ENCODE results near the gene PASD1. TPM values are rescaled to one million over a fixed set of nuclear protein-coding genes. Genes with fewer than 3 reads are reported as not detected.

PASD1 gene
- total RNA-seq, 3 donors from 2014 or later, result not detected

DNA sequence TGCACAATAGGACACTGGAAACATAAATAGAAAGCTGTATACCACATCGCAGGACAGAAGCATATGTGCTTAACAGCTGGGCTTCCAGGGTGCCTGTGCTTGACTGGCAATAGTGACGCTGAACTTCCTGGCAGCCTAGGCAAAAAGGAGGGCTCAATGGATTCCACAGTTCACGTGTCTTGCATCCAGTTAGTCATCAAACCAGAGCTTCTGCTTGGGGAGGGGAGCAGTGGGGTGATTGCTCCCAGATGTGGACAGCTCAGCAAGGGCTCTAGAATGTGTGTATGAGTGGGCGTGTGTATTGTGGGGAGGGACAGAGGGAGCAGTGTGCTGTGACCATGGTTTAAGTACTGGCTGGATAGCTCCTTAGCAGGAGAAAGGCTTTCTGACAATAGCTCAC is 134.0 kb downstream of the PASD1 start:
- ATAC-seq, result peak; percentile 29
- Histone ChIP-seq H3K4me1 (ENCODE audit: low read depth) (no peaks in the 10 kb centered on the region), H3K36me3 (ENCODE audit: low read depth) (no peaks in the 10 kb centered on the region), H3K9me3 (no peaks in the 10 kb centered on the region), H3K4me3 (no peak overlapping the region)
- no peak for DNase-seq
- intact Hi-C loops (cut with DNase I, micrococcal nuclease), result no loop called here
- TF ChIP-seq, protein P1, sequence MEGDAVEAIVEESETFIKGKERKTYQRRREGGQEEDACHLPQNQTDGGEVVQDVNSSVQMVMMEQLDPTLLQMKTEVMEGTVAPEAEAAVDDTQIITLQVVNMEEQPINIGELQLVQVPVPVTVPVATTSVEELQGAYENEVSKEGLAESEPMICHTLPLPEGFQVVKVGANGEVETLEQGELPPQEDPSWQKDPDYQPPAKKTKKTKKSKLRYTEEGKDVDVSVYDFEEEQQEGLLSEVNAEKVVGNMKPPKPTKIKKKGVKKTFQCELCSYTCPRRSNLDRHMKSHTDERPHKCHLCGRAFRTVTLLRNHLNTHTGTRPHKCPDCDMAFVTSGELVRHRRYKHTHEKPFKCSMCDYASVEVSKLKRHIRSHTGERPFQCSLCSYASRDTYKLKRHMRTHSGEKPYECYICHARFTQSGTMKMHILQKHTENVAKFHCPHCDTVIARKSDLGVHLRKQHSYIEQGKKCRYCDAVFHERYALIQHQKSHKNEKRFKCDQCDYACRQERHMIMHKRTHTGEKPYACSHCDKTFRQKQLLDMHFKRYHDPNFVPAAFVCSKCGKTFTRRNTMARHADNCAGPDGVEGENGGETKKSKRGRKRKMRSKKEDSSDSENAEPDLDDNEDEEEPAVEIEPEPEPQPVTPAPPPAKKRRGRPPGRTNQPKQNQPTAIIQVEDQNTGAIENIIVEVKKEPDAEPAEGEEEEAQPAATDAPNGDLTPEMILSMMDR (IDR thresholded peaks at IDR 0.05), result no peak

- H3K4me3 ChIP-seq, result no peak overlapping the region
- no peaks in the 10 kb centered on the region for H3K36me3 ChIP-seq (ENCODE audit: low read depth)
- H3K9me3 ChIP-seq, result no peaks in the 10 kb centered on the region
- no peaks in the 10 kb centered on the region for H3K4me1 ChIP-seq (ENCODE audit: low read depth)
- DNase-seq (no peak), ATAC-seq (no peak)
- intact Hi-C loops (cut with DNase I, micrococcal nuclease), result no loop called here
- TF ChIP-seq, protein P1 (IDR thresholded peaks at IDR 0.05), result no peak
These were observed 135.0 kb downstream of the PASD1 start for GRCh38 chrX:151698485-151698884.

DNA sequence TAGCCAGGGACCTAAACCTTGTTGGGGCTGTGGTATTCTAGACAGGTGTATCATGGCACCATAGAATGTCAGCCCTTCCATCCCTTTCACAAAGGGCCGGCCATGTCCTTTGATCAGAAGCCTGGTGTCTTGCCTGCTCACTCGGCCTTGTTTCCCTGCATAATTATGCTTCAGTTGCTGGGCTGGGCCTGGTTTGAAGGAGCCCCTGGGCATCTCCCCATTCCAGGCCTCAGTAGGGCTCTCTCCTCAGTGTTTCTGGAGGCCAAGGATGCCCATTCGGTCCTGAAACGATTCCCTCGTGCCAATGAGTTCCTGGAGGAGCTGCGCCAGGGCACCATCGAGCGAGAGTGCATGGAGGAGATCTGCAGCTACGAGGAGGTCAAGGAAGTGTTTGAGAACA is 136.3 kb downstream of the PASD1 start:
- Histone ChIP-seq H3K4me1 (ENCODE audit: low read depth) (no peaks in the 10 kb centered on the region), H3K4me3 (no peak overlapping the region), H3K36me3 (ENCODE audit: low read depth) (no peaks in the 10 kb centered on the region), H3K9me3 (no peaks in the 10 kb centered on the region)
- no peak for DNase-seq
- intact Hi-C loops (cut with DNase I, micrococcal nuclease), result no loop called here
- TF ChIP-seq, protein P1 (IDR thresholded peaks at IDR 0.05), result no peak
- no peak for ATAC-seq

DNA sequence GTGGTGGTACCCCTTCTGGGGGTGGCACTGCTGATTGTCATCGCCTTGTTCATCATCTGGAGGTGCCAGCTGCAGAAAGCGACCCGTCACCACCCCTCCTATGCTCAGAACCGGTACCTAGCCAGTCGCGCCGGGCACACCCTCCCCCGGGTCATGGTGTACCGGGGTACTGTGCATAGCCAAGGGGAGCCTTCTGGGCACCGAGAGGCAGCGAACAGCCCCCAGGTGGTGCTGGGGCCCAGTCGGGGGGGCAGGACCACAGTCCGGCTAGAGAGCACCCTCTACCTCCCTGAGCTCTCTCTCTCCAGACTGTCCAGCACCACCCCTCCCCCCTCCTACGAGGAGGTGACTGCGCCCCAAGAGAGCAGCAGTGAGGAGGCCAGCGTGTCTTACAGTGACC is 137.1 kb downstream of the PASD1 start:
- TF ChIP-seq, protein P1 (IDR thresholded peaks at IDR 0.05), result no peak
- DNase-seq (no peak), ATAC-seq (no peak)
- Histone ChIP-seq H3K36me3 (ENCODE audit: low read depth) (no peaks in the 10 kb centered on the region), H3K4me3 (no peak overlapping the region), H3K9me3 (no peaks in the 10 kb centered on the region), H3K4me1 (ENCODE audit: low read depth) (no peaks in the 10 kb centered on the region)
- intact Hi-C loops (cut with DNase I, micrococcal nuclease), result no loop called here

- Histone ChIP-seq H3K4me1 (ENCODE audit: low read depth) (no peaks in the 10 kb centered on the region), H3K4me3 (no peak overlapping the region), H3K9me3 (no peaks in the 10 kb centered on the region), H3K36me3 (ENCODE audit: low read depth) (no peaks in the 10 kb centered on the region)
- no peak for ATAC-seq
- intact Hi-C loops (cut with DNase I, micrococcal nuclease), result no loop called here
- no peak for DNase-seq
- TF ChIP-seq, protein P1 (IDR thresholded peaks at IDR 0.05), result no peak
These were observed 137.6 kb downstream of the PASD1 start for GRCh38 chrX:151701071-151701470.

GRCh38 chrX:151701531-151701930 is 138.1 kb downstream of the PASD1 start:
- intact Hi-C loops (cut with DNase I, micrococcal nuclease), result no loop called here
- ATAC-seq (no peak), DNase-seq (no peak)
- Histone ChIP-seq H3K4me3 (no peak overlapping the region), H3K36me3 (ENCODE audit: low read depth) (no peaks in the 10 kb centered on the region), H3K9me3 (no peaks in the 10 kb centered on the region), H3K4me1 (ENCODE audit: low read depth) (no peaks in the 10 kb centered on the region)
- TF ChIP-seq, protein P1 (IDR thresholded peaks at IDR 0.05), result no peak
